IMR-90 (cell line): ENCODE measurements around the gene QPRT. TPM values are rescaled to one million over a fixed set of nuclear protein-coding genes. Genes with fewer than 3 reads are reported as not detected.

Experiments used
- ATAC-seq: fragments of 200-7000 bp; cut with Tn5 transposase; 2 replicates; pipeline ENCODE4 v1.9.1; 2020; ENCODE audit warnings: low read depth, mild to moderate bottlenecking, moderate library complexity
- BruUV-seq: library from RNA; stranded (reverse); fragments of 400-500 nt; replicated peaks from 2 replicates; lab custom pipeline; 2021; lab: Mats Ljungman, UMichigan
- CTCF ChIA-PET: fragments of 300-600 bp; formaldehyde crosslinking; extraction: SDS; loops from one replicate; lab custom pipeline; 2021; ENCODE audit warnings: antibody characterized with exemption; lab: Yijun Ruan, JAX
- POLR2A ChIA-PET: fragments of 300-600 bp; sonication (Branson Sonifier 250); formaldehyde crosslinking; loops from one replicate; lab custom pipeline; 2022; ENCODE audit warnings: antibody characterized with exemption; ENCODE audit not compliant: unreplicated experiment; lab: Charles Lee
- DNase-seq: peaks from one replicate; pipeline ENCODE4 v3.0.0; 2013
- H2AFZ ChIP-seq: replicated peaks from 2 replicates; pipeline ENCODE3; 2013; ENCODE audit warnings: low read length, mild to moderate bottlenecking; ENCODE audit not compliant: poor library complexity
- H2AK5ac ChIP-seq: 2 replicates; pipeline ENCODE4 v1.6.1; 2013; ENCODE audit warnings: low read depth, low read length, inconsistent platforms
- H2AK9ac ChIP-seq: replicated peaks from 2 replicates; pipeline ENCODE3; 2013; ENCODE audit warnings: mild to moderate bottlenecking, low read depth, low read length, moderate library complexity; ENCODE audit not compliant: poor library complexity
- H2BK120ac ChIP-seq: 2 replicates; pipeline ENCODE4 v1.6.1; 2013; ENCODE audit warnings: low read depth, low read length, inconsistent platforms
- H2BK15ac ChIP-seq: 3 replicates; pipeline ENCODE4 v1.6.1; 2013; ENCODE audit warnings: low read depth, low read length, inconsistent platforms
- H2BK20ac ChIP-seq: 2 replicates; pipeline ENCODE4 v1.6.1; 2013; ENCODE audit warnings: low read depth, mild to moderate bottlenecking, inconsistent platforms, low read length, moderate library complexity
- H2BK5ac ChIP-seq: 2 replicates; pipeline ENCODE4 v1.6.1; 2013; ENCODE audit warnings: mild to moderate bottlenecking, low read depth, low read length, inconsistent platforms; ENCODE audit not compliant: poor library complexity, severe bottlenecking
- H3K14ac ChIP-seq: replicated peaks from 2 replicates; pipeline ENCODE4 v1.6.1; 2013; ENCODE audit warnings: low read depth, low read length, inconsistent platforms
- H3K18ac ChIP-seq: 2 replicates; pipeline ENCODE4 v1.6.1; 2013; ENCODE audit warnings: low read depth, low read length, control low read depth
- H3K23ac ChIP-seq: 2 replicates; pipeline ENCODE4 v1.6.1; 2013; ENCODE audit warnings: low read depth, low read length, inconsistent platforms
- H3K27ac ChIP-seq: 2 replicates; pipeline ENCODE4 v1.5.1; 2013; ENCODE audit warnings: mild to moderate bottlenecking, control low read depth, low read length; ENCODE audit not compliant: insufficient read depth
- H3K27me3 ChIP-seq: 2 replicates; pipeline ENCODE4 v1.6.1; 2013; ENCODE audit warnings: low read length; ENCODE audit not compliant: control insufficient read depth, insufficient read depth
- H3K36me3 ChIP-seq: 2 replicates; pipeline ENCODE4 v1.6.1; 2013; ENCODE audit warnings: low read length, mixed read lengths; ENCODE audit not compliant: control insufficient read depth, insufficient read depth
- H3K4ac ChIP-seq: 2 replicates; pipeline ENCODE4 v1.6.1; 2013; ENCODE audit warnings: low read depth, low read length, inconsistent platforms
- H3K4me1 ChIP-seq: 2 replicates; pipeline ENCODE4 v1.6.1; 2013; ENCODE audit warnings: low read length, mixed read lengths; ENCODE audit not compliant: control insufficient read depth, insufficient read depth
- H3K4me2 ChIP-seq: 2 replicates; pipeline ENCODE4 v1.6.1; 2013; ENCODE audit warnings: low read depth, mild to moderate bottlenecking, control low read depth, low read length, moderate library complexity
- H3K4me3 ChIP-seq: 2 replicates; pipeline ENCODE4 v1.5.1; 2013; ENCODE audit warnings: low read depth, mild to moderate bottlenecking, control low read depth, low read length, moderate library complexity; ENCODE audit not compliant: insufficient read depth
- H3K56ac ChIP-seq: 2 replicates; pipeline ENCODE4 v1.6.1; 2013; ENCODE audit warnings: low read length, inconsistent platforms; ENCODE audit not compliant: insufficient read depth; ENCODE audit errors: extremely low read depth
- H3K79me1 ChIP-seq, 2 experiments: 2 replicates each; pipeline ENCODE4 v1.6.1; 2013; ENCODE audit warnings: low read length in 2 of 2, inconsistent platforms in 1 of 2, low read depth in 1 of 2
- H3K9ac ChIP-seq: 2 replicates; pipeline ENCODE4 v1.6.1; 2013; ENCODE audit warnings: low read depth, low read length, control low read depth
- H3K9me1 ChIP-seq: 2 replicates; pipeline ENCODE4 v1.6.1; 2013; ENCODE audit warnings: low read length, inconsistent platforms; ENCODE audit not compliant: insufficient read depth
- H3K9me3 ChIP-seq: 2 replicates; pipeline ENCODE4 v1.6.1; 2013; ENCODE audit warnings: low read length; ENCODE audit not compliant: control insufficient read depth, insufficient read depth
- H4K20me1 ChIP-seq: 2 replicates; pipeline ENCODE4 v1.6.1; 2013; ENCODE audit warnings: low read length, inconsistent platforms; ENCODE audit not compliant: insufficient read depth
- H4K5ac ChIP-seq: 2 replicates; pipeline ENCODE4 v1.6.1; 2013; ENCODE audit warnings: mild to moderate bottlenecking, low read depth, low read length, control low read depth
- H4K8ac ChIP-seq, 2 experiments: 2 replicates each; pipeline ENCODE4 v1.6.1; 2013; ENCODE audit warnings: low read depth in 2 of 2, low read length in 2 of 2, control low read depth in 1 of 2, inconsistent platforms in 1 of 2
- H4K91ac ChIP-seq: 2 replicates; pipeline ENCODE4 v1.6.1; 2013; ENCODE audit warnings: low read depth, low read length, inconsistent platforms; ENCODE audit not compliant: insufficient read depth
- BHLHE40 ChIP-seq: fragments of 150-350 bp; IDR thresholded peaks from 2 replicates; pipeline ENCODE4 v1.6.1; 2016; ENCODE audit warnings: mild to moderate bottlenecking, low read depth, low read length
- CHD1 ChIP-seq: IDR thresholded peaks from 2 replicates; pipeline ENCODE4 v1.6.1; 2012; ENCODE audit warnings: low read depth, low read length, improper control_type of control experiment
- FOS ChIP-seq: fragments of 150-350 bp; IDR thresholded peaks from 2 replicates; pipeline ENCODE4 v1.6.1; 2016; ENCODE audit warnings: low read depth, low read length
- MAFK ChIP-seq: IDR thresholded peaks from 2 replicates; pipeline ENCODE4 v1.6.1; 2012; ENCODE audit warnings: low read depth, low read length, improper control_type of control experiment
- MAZ ChIP-seq: IDR thresholded peaks from 2 replicates; pipeline ENCODE4 v1.6.1; 2012; ENCODE audit warnings: low read depth, mild to moderate bottlenecking, low read length, improper control_type of control experiment, moderate library complexity, borderline replicate concordance
- MXI1 ChIP-seq: IDR thresholded peaks from 2 replicates; pipeline ENCODE4 v1.6.1; 2012; ENCODE audit warnings: low read depth, mild to moderate bottlenecking, low read length, moderate library complexity, borderline replicate concordance
- NFE2L2 ChIP-seq: fragments of 150-350 bp; IDR thresholded peaks from 2 replicates; pipeline ENCODE4 v1.6.1; 2016; ENCODE audit warnings: low read depth, mild to moderate bottlenecking, low read length
- POLR2A ChIP-seq: IDR thresholded peaks from 2 replicates; pipeline ENCODE4 v1.6.1; 2012; ENCODE audit warnings: mild to moderate bottlenecking, low read depth, low read length
- RAD21 ChIP-seq: IDR thresholded peaks from 2 replicates; pipeline ENCODE4 v1.6.1; 2012; ENCODE audit warnings: low read length, improper control_type of control experiment
- RCOR1 ChIP-seq: IDR thresholded peaks from 2 replicates; pipeline ENCODE4 v1.6.1; 2012; ENCODE audit warnings: mild to moderate bottlenecking, low read length, improper control_type of control experiment; ENCODE audit not compliant: insufficient replicate concordance
- RFX5 ChIP-seq: IDR thresholded peaks from 2 replicates; pipeline ENCODE4 v1.8.0; 2012; ENCODE audit warnings: low read depth, mild to moderate bottlenecking, low read length, moderate library complexity
- SMC3 ChIP-seq: fragments of 150-350 bp; IDR thresholded peaks from 2 replicates; pipeline ENCODE4 v1.6.1; 2016; ENCODE audit warnings: low read depth, mild to moderate bottlenecking, antibody characterized with exemption, low read length, moderate library complexity
- WGBS, 2 experiments: methylation state at CpG; one replicate each; pipeline versions ENCODE4 v1.1.5 to v1.1.7; 2013; ENCODE audit warnings: missing lambda C conversion rate in 2 of 2; ENCODE audit not compliant: insufficient read length in 1 of 2; ENCODE audit errors: extremely low coverage in 2 of 2; 5-methylcytosine and 5-hydroxymethylcytosine counted together
- dilution Hi-C: fragments of 300-500 bp; cut with HindIII; formaldehyde crosslinking; loops from one replicate; pipeline ENCODE4 v1.14.3; 2018; ENCODE audit warnings: low sequenced_read_pairs; ENCODE audit not compliant: unreplicated experiment
- in situ Hi-C: fragments of 300-500 bp; cut with MboI; formaldehyde crosslinking; loops from 3 replicates; pipeline ENCODE4 v1.14.3; 2019; ENCODE audit warnings: low sequenced_read_pairs, inconsistent platforms, mixed read lengths
- intact Hi-C: fragments of 100-400 bp; cut with micrococcal nuclease; formaldehyde crosslinking; loops from 2 replicates; pipeline ENCODE4 v1.10.0; 2022
- polyA plus RNA-seq, 3 experiments: library from polyadenylated mRNA; depleted of rRNA; stranded (reverse); fragments of >200 nt; gene quantifications; 2 replicates each; pipeline ENCODE4 v1.2.3, GENCODE V29; 2012; ENCODE audit warnings: low replicate concordance in 1 of 3
- total RNA-seq: library from RNA; depleted of rRNA; stranded (reverse); fragments of >200 nt; gene quantifications from 2 replicates; pipeline ENCODE4 v1.2.3, GENCODE V29; 2012
- TF ChIP-seq, protein P1 (sequence below): fragments of 150-350 bp; IDR thresholded peaks from 2 replicates; pipeline ENCODE4 v1.6.1; 2016; ENCODE audit warnings: low read depth, mild to moderate bottlenecking, low read length, moderate library complexity, borderline replicate concordance
- TF ChIP-seq, protein P2 (sequence below): conservative IDR thresholded peaks from 2 replicates; pipeline ENCODE4 v1.5.1; 2012; ENCODE audit warnings: mild to moderate bottlenecking, low read depth, low read length, improper control_type of control experiment
- TF ChIP-seq, protein P3 (sequence below): fragments of 150-350 bp; IDR thresholded peaks from 2 replicates; pipeline ENCODE4 v1.6.1; 2017; ENCODE audit warnings: mild to moderate bottlenecking, antibody characterized with exemption, low read length, low read depth

QPRT gene
- total and polyA plus RNA-seq, 2 of the 4 experiments (the other 2 are of a cell fraction) = 3.4 to 6.3 TPM

DNA sequence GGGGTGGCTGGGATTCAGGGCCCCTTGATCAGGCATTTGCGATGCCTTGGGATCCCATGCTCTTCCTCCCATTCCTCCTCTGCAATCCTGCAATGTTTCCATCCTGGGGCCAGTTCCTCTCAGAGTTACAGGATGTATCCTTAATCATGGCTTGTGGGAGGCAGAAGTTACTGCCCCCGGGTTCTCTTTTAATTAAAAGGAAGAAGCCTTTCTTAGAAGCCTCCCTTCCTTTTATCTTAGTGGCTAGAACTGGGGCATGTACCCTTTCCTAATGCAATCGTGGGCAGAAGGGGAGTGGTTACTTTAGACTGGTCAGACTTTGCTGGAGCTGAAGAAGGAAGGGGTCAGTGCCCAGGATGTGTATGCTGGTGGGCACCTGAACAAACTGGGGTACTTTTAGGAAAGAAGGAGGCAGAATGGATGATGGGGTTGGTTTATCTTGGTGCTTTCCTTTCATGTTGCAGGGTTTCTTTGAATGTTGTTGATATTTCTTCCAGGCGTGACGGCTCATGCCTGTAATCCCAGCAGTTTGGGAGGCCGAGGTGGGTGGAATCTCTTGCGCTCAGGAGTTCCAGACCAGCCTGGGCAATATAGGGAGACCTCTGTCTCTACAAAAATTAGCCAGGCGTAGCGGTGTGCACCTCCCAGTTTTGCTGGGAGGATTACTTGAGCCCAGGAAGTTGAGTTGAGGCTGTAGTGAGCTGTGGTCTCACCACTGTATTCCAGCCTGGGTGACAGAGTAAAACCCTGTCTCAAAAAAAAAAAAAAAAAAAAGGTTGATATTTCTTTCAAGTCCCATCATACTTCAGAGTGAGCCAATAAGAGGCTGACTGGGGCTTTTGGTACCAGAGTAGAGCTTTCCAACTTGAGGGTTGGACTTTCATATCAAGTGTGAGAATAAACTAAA is 29.1 kb upstream of the QPRT start:
- H2BK120ac ChIP-seq = no peak overlapping the region
- no TSS peak for BruUV-seq
- H3K4me1 ChIP-seq = no peaks in the 10 kb centered on the region
- H3K27me3 ChIP-seq = peaks cover 9% of the 10 kb centered on the region
- H4K5ac ChIP-seq = no peak overlapping the region
- H2AK5ac ChIP-seq = no peak overlapping the region
- H3K9me1 ChIP-seq = 0 out of 2 replicates have a peak, but pooled peaks cover under 1% of the 10 kb centered on the region
- no peaks in the 10 kb centered on the region for H3K36me3 ChIP-seq
- WGBS, 2 experiments = 85% methylated on average over 4 of the region's 9 CpGs; no CpG with 5 or more reads in 1 of the 2 experiments
- no peak overlapping the region for H3K9ac ChIP-seq
- no peak overlapping the region for H2AFZ ChIP-seq
- no peak overlapping the region for H4K8ac ChIP-seq
- no peak overlapping the region for H3K18ac ChIP-seq
- H3K4me3 ChIP-seq = no peak overlapping the region
- no peaks in the 10 kb centered on the region for H3K79me1 ChIP-seq
- no peak overlapping the region for H3K56ac ChIP-seq
- POLR2A ChIA-PET = no interaction called here
- 0 out of 2 replicates have a peak, but pooled peaks cover 2% of the 10 kb centered on the region for H3K9me3 ChIP-seq
- H2BK20ac ChIP-seq = no peak overlapping the region
- dilution Hi-C loops (no loop called here), in situ Hi-C loops (no loop called here), intact Hi-C loops (no loop called here)
- no peak overlapping the region for H4K91ac ChIP-seq
- no peak for DNase-seq
- no peak overlapping the region for H3K27ac ChIP-seq
- H3K14ac ChIP-seq = no peak overlapping the region
- no peak overlapping the region for H2BK5ac ChIP-seq
- H2AK9ac ChIP-seq = no peak overlapping the region
- no peak overlapping the region for H3K4me2 ChIP-seq
- H2BK15ac ChIP-seq = no peak overlapping the region
- CTCF ChIA-PET = no interaction called here
- ATAC-seq = no peak
- H4K20me1 ChIP-seq = no peaks in the 10 kb centered on the region
- H3K4ac ChIP-seq = no peak overlapping the region
- no peak overlapping the region for H3K23ac ChIP-seq
- no peak for TF ChIP-seq RFX5
- no peak for TF ChIP-seq RCOR1
- TF ChIP-seq, protein P1, sequence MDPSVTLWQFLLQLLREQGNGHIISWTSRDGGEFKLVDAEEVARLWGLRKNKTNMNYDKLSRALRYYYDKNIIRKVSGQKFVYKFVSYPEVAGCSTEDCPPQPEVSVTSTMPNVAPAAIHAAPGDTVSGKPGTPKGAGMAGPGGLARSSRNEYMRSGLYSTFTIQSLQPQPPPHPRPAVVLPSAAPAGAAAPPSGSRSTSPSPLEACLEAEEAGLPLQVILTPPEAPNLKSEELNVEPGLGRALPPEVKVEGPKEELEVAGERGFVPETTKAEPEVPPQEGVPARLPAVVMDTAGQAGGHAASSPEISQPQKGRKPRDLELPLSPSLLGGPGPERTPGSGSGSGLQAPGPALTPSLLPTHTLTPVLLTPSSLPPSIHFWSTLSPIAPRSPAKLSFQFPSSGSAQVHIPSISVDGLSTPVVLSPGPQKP = no peak
- no peak for TF ChIP-seq MXI1
- TF ChIP-seq CHD1 = no peak
- no peak for TF ChIP-seq MAFK
- TF ChIP-seq, protein P2, sequence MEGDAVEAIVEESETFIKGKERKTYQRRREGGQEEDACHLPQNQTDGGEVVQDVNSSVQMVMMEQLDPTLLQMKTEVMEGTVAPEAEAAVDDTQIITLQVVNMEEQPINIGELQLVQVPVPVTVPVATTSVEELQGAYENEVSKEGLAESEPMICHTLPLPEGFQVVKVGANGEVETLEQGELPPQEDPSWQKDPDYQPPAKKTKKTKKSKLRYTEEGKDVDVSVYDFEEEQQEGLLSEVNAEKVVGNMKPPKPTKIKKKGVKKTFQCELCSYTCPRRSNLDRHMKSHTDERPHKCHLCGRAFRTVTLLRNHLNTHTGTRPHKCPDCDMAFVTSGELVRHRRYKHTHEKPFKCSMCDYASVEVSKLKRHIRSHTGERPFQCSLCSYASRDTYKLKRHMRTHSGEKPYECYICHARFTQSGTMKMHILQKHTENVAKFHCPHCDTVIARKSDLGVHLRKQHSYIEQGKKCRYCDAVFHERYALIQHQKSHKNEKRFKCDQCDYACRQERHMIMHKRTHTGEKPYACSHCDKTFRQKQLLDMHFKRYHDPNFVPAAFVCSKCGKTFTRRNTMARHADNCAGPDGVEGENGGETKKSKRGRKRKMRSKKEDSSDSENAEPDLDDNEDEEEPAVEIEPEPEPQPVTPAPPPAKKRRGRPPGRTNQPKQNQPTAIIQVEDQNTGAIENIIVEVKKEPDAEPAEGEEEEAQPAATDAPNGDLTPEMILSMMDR = no peak
- TF ChIP-seq FOS = no peak
- no peak for TF ChIP-seq SMC3
- no peak for TF ChIP-seq BHLHE40
- TF ChIP-seq POLR2A = no peak
- TF ChIP-seq, protein P3, sequence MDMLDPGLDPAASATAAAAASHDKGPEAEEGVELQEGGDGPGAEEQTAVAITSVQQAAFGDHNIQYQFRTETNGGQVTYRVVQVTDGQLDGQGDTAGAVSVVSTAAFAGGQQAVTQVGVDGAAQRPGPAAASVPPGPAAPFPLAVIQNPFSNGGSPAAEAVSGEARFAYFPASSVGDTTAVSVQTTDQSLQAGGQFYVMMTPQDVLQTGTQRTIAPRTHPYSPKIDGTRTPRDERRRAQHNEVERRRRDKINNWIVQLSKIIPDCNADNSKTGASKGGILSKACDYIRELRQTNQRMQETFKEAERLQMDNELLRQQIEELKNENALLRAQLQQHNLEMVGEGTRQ = no peak
- TF ChIP-seq MAZ = no peak
- no peak for TF ChIP-seq RAD21
- TF ChIP-seq NFE2L2 = no peak
